ENCODE results near the gene TSHZ1. TPM values are rescaled to one million over a fixed set of nuclear protein-coding genes. Genes with fewer than 3 reads are reported as not detected.

TSHZ1 gene
- total and polyA plus RNA-seq, 4 donors = 6.2 to 19.9 (median 11.2) TPM

DNA sequence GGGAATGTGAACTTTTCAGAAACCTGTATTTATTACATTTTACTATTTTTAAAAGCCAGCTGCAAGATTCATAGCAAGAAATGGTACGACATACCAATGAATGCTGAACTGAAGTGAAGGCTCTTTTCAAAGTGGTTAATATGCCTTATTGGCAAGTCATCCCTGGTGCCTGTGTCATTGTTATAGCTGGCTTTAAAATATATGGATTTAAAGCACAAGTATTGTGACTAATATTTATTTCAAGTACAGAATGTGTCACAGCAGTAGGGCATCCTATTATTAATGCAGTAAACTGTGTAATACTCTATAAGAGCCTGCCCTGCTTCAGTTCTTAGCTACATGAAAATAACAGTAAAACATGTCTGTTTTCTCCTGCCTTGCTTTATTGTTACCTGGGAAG lies 10.8 kb downstream of the TSHZ1 start:
- H3K4me3 ChIP-seq = no peak overlapping the region
- H3K27ac ChIP-seq (ENCODE audit: low read depth in 1 of 2, low read length in 1 of 2) = peak overlapping the region in 1 of 2 donors; percentile 25
- no peaks in the 10 kb centered on the region for H3K9me3 ChIP-seq (ENCODE audit: control insufficient read depth in 4 of 4, insufficient read depth in 3 of 4, low read length in 3 of 4)
- DNase-seq (no peak), ATAC-seq (ENCODE audit: insufficient read depth, low FRiP score) (no peak)
- H3K4me1 ChIP-seq (ENCODE audit: control insufficient read depth in 5 of 5, insufficient read depth in 5 of 5, low read length in 5 of 5) = peaks cover 6 to 68% (median 8%) of the 10 kb centered on the region in 5 donors
- no peak overlapping the region for H3K9ac ChIP-seq (ENCODE audit: insufficient read depth in 1 of 2, low read length in 2 of 2)
- H3K27me3 ChIP-seq (ENCODE audit: control insufficient read depth in 3 of 3, insufficient read depth in 3 of 3, low read length in 2 of 3) = no peaks in the 10 kb centered on the region
- no peaks in the 10 kb centered on the region for H3K36me3 ChIP-seq (ENCODE audit: control insufficient read depth in 4 of 4, insufficient read depth in 4 of 4, low read length in 4 of 4)
- 81 to 94% methylated on average over 1 of the region's 1 CpG for WGBS, 2 donors
- TF ChIP-seq CTCF (IDR thresholded peaks at IDR 0.05; ENCODE audit: control extremely low read depth, extremely low read depth) = no peak

DNA sequence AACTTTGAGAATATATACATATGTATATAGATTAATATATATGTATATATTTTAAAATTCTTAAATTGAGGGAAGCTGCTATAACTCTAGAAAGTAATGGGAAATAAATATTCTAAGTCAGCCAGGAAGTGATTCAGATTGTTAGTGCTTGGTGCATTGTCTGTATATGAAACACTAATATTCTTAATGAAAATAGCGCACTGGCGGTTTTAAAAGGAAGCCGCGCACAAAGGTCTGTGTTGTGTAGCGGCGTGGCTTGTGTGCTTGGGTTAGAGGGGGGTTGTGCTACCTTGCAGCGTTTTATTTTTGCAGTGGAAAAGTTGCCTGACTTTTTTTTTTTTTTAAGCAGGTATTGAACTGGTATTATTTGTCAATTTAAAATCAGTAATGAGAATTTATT lies 11.3 kb downstream of the TSHZ1 start:
- DNase-seq = no peak
- H3K27ac ChIP-seq (ENCODE audit: low read depth in 1 of 2, low read length in 1 of 2) = peak overlapping the region in 1 of 2 donors; percentile 25
- H3K4me3 ChIP-seq = no peak overlapping the region
- H3K27me3 ChIP-seq (ENCODE audit: control insufficient read depth in 3 of 3, insufficient read depth in 3 of 3, low read length in 2 of 3) = no peaks in the 10 kb centered on the region
- WGBS, 2 donors = 53 to 60% methylated on average over 7 of the region's 7 CpGs
- no peaks in the 10 kb centered on the region for H3K9me3 ChIP-seq (ENCODE audit: control insufficient read depth in 4 of 4, insufficient read depth in 3 of 4, low read length in 3 of 4)
- ATAC-seq (ENCODE audit: insufficient read depth, low FRiP score) = no peak
- H3K36me3 ChIP-seq (ENCODE audit: control insufficient read depth in 4 of 4, insufficient read depth in 4 of 4, low read length in 4 of 4) = no peaks in the 10 kb centered on the region
- H3K4me1 ChIP-seq (ENCODE audit: control insufficient read depth in 5 of 5, insufficient read depth in 5 of 5, low read length in 5 of 5) = peaks cover 9 to 68% (median 10%) of the 10 kb centered on the region in 5 donors
- no peak for TF ChIP-seq CTCF (IDR thresholded peaks at IDR 0.05; ENCODE audit: control extremely low read depth, extremely low read depth)
- no peak overlapping the region for H3K9ac ChIP-seq (ENCODE audit: insufficient read depth in 1 of 2, low read length in 2 of 2)

DNA sequence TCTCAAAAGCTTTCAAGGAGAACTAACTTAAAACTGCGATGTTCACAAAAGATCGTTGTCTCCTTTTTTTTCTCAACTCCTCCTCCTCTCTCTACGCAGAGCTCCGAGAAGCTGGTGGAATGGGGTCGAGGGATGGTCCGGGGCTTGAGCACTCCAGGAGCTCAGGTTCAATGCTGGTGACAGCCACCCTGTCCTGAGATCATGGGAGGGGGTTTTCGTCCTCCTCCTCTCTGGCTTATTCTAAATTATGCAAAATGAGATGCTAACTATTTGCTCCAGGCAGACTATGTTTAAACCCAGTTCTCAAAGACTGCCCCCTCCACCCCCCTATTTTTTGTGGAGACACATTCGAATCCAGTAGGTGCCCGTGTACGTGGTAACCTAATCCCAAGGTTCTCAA lies 11.8 kb downstream of the TSHZ1 start:
- Histone ChIP-seq H3K4me1 (ENCODE audit: control insufficient read depth in 5 of 5, insufficient read depth in 5 of 5, low read length in 5 of 5) (peaks cover 9 to 70% (median 14%) of the 10 kb centered on the region in 5 donors), H3K36me3 (ENCODE audit: control insufficient read depth in 4 of 4, insufficient read depth in 4 of 4, low read length in 4 of 4) (no peaks in the 10 kb centered on the region), H3K4me3 (no peak overlapping the region), H3K9me3 (ENCODE audit: control insufficient read depth in 4 of 4, insufficient read depth in 3 of 4, low read length in 3 of 4) (no peaks in the 10 kb centered on the region), H3K27ac (ENCODE audit: low read depth in 1 of 2, low read length in 1 of 2) (no peak overlapping the region), H3K27me3 (ENCODE audit: control insufficient read depth in 3 of 3, insufficient read depth in 3 of 3, low read length in 2 of 3) (no peaks in the 10 kb centered on the region), H3K9ac (ENCODE audit: insufficient read depth in 1 of 2, low read length in 2 of 2) (peak overlapping the region in 1 of 2 donors; percentile 29)
- DNase-seq (no peak), ATAC-seq (ENCODE audit: insufficient read depth, low FRiP score) (no peak)
- no peak for TF ChIP-seq CTCF (IDR thresholded peaks at IDR 0.05; ENCODE audit: control extremely low read depth, extremely low read depth)
- 92% methylated on average over 10 of the region's 10 CpGs for WGBS, 2 donors

GRCh38 chr18:75223687-75224347 lies 13.2 kb downstream of the TSHZ1 start:
- DNase-seq (peak in 1 of 3 donors; percentile 35), ATAC-seq (ENCODE audit: insufficient read depth, low FRiP score) (no peak)
- no peaks in the 10 kb centered on the region for H3K9me3 ChIP-seq (ENCODE audit: control insufficient read depth in 4 of 4, insufficient read depth in 3 of 4, low read length in 3 of 4)
- TF ChIP-seq CTCF (IDR thresholded peaks at IDR 0.05; ENCODE audit: control extremely low read depth, extremely low read depth) = no peak
- no peak overlapping the region for H3K9ac ChIP-seq (ENCODE audit: insufficient read depth in 1 of 2, low read length in 2 of 2)
- H3K4me3 ChIP-seq = no peak overlapping the region
- WGBS, 2 donors = 78 to 83% methylated on average over 9 of the region's 9 CpGs
- H3K27me3 ChIP-seq (ENCODE audit: control insufficient read depth in 3 of 3, insufficient read depth in 3 of 3, low read length in 2 of 3) = no peaks in the 10 kb centered on the region
- H3K36me3 ChIP-seq (ENCODE audit: control insufficient read depth in 4 of 4, insufficient read depth in 4 of 4, low read length in 4 of 4) = no peaks in the 10 kb centered on the region
- H3K4me1 ChIP-seq (ENCODE audit: control insufficient read depth in 5 of 5, insufficient read depth in 5 of 5, low read length in 5 of 5) = peaks cover 9 to 78% (median 23%) of the 10 kb centered on the region in 5 donors
- H3K27ac ChIP-seq (ENCODE audit: low read depth in 1 of 2, low read length in 1 of 2) = no peak overlapping the region
